Breast epithelium (tissue), 3 donors: ENCODE data around the gene IQCB1.

Experiments used
- CTCF ChIP-seq, 3 donors: fragments of 450-650 bp; IDR thresholded peaks; one replicate each; pipeline ENCODE4 v1.5.1; 2016 to 2017; ENCODE audit warnings: antibody characterized with exemption in 3 of 3, mild to moderate bottlenecking in 3 of 3, moderate library complexity in 3 of 3
- POLR2A ChIP-seq: fragments of 450-650 bp; IDR thresholded peaks from one replicate; pipeline ENCODE4 v1.6.1; 2016; ENCODE audit warnings: antibody characterized with exemption, mild to moderate bottlenecking, moderate library complexity

- TF ChIP-seq CTCF (IDR thresholded peaks at IDR 0.05) (no peak), POLR2A (no peak)
Observed at GRCh38 chr3:121759541-121760202, 75.2 kb downstream of the IQCB1 start.
